CD4-positive, CD25-positive, alpha-beta regulatory T cell (primary cell): ENCODE results near the gene SULF2. TPM values are rescaled to one million over a fixed set of nuclear protein-coding genes. Genes with fewer than 3 reads are reported as not detected.

Experiments used
- ATAC-seq, 2 donors: fragments of 150-1000 bp; cut with Tn5 transposase; one replicate each; pipeline ENCODE4 v1.10.0; 2021; ENCODE audit warnings: low read depth in 2 of 2, moderate number of reproducible peaks in 2 of 2, moderate library complexity in 1 of 2
- DNase-seq, 3 donors: peaks; one replicate each; pipeline versions ENCODE4 v3.0.0 to v3.0.0-alpha.2; 2012 to 2022; ENCODE audit warnings: mixed read lengths in 1 of 3
- H3K27ac ChIP-seq: one replicate; pipeline ENCODE4 v1.7.0; 2013; ENCODE audit warnings: mild to moderate bottlenecking, low read length; ENCODE audit not compliant: insufficient read depth, poor library complexity, severe bottlenecking
- H3K27me3 ChIP-seq: one replicate; pipeline ENCODE4 v1.7.0; 2013; ENCODE audit warnings: low read length; ENCODE audit not compliant: control insufficient read depth, insufficient read depth
- H3K36me3 ChIP-seq: one replicate; pipeline ENCODE4 v1.7.0; 2013; ENCODE audit warnings: mild to moderate bottlenecking, low read length, moderate library complexity; ENCODE audit not compliant: control insufficient read depth, insufficient read depth
- H3K4me1 ChIP-seq: 2 replicates; pipeline ENCODE4 v1.7.0; 2013; ENCODE audit warnings: mild to moderate bottlenecking, low read length; ENCODE audit not compliant: insufficient read depth, control insufficient read depth, poor library complexity, severe bottlenecking
- H3K4me3 ChIP-seq: one replicate; pipeline ENCODE4 v1.7.0; 2013; ENCODE audit warnings: low read depth, mild to moderate bottlenecking, low read length, moderate library complexity
- H3K9me3 ChIP-seq, 2 experiments: 1 replicate in 1 of 2; 2 replicates in 1 of 2; pipeline ENCODE4 v1.7.0; 2013; ENCODE audit warnings: low read length in 2 of 2, mild to moderate bottlenecking in 1 of 2, moderate library complexity in 1 of 2; ENCODE audit not compliant: control insufficient read depth in 2 of 2
- H3K27ac Mint-ChIP-seq, 3 donors: one replicate each; pipeline ENCODE4 v1.8.0; 2020 to 2022; ENCODE audit warnings: mild to moderate bottlenecking in 3 of 3, mixed read lengths in 3 of 3, moderate library complexity in 2 of 3
- H3K27me3 Mint-ChIP-seq: one replicate; pipeline ENCODE4 v1.8.0; 2022; ENCODE audit warnings: mild to moderate bottlenecking, mixed read lengths
- H3K36me3 Mint-ChIP-seq: one replicate; pipeline ENCODE4 v1.8.0; 2020; ENCODE audit warnings: mixed read lengths
- H3K4me1 Mint-ChIP-seq, 4 donors: one replicate each; pipeline ENCODE4 v1.8.0; 2020 to 2022; ENCODE audit warnings: mixed read lengths in 4 of 4, mild to moderate bottlenecking in 1 of 4
- H3K4me3 Mint-ChIP-seq, 4 donors: one replicate each; pipeline ENCODE4 v1.8.0; 2020 to 2022; ENCODE audit warnings: mild to moderate bottlenecking in 4 of 4, mixed read lengths in 4 of 4, moderate library complexity in 3 of 4
- H3K9me3 Mint-ChIP-seq, 7 donors: one replicate each; pipeline ENCODE4 v1.8.0; 2020 to 2022; ENCODE audit warnings: mixed read lengths in 7 of 7, mild to moderate bottlenecking in 3 of 7, moderate library complexity in 2 of 7
- polyA plus RNA-seq, 4 donors: library from polyadenylated mRNA; unstranded; fragments of 300-500 nt; fragmentation: Illumina TruSeq; gene quantifications; one replicate each; pipeline ENCODE4 v1.2.3, GENCODE V29; 2021
- total RNA-seq: library from RNA; stranded (reverse); gene quantifications from one replicate; pipeline ENCODE4 v1.2.3, GENCODE V29; 2022

The SULF2 gene
- total and polyA plus RNA-seq, 5 donors from 2014 or later: 0.33 to 1.2 (median 0.74) TPM; not detected in 1

DNA sequence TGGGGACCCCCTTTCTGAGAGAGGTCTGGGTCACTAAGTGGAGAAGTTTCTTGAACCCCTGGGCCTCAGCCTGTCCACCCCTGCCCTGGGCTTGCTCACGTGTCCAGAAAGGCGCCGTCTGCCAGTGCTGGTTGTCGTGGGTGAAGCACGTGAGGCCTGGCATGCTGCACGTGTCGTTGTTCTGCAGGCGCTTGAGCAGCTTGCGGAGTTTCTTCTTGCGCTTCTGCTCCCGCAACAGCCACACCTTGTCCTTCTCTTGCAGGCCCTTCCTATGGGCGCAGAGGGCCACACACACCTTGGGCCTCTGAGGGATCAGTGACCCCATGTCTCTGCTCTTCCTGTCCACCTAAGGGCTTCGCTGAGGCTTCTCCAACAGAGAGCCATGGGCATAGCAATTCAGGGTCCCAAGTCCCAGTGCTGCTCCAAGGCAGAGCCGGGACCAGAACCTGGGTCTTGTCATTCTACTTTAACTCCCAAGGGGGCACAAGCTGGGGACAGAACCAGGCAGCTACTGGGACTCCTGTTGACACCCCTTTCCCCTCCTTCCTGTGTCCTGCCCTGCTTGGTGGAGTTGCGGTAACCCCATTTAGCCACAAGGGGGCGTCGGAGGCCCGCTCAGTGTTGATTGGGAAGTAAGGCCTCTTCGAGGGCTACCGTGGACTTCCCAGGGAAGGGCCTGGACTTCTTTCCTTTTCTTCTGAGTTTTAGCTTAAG, 121.8 kb downstream of the SULF2 start:
- H3K27me3 Mint-ChIP-seq: no peaks in the 10 kb centered on the region
- peaks cover 3% of the 10 kb centered on the region for H3K36me3 Mint-ChIP-seq
- peaks cover 0 to 6% (median 5%) of the 10 kb centered on the region in 4 donors for H3K4me1 Mint-ChIP-seq
- no peaks in the 10 kb centered on the region for H3K27me3 ChIP-seq
- H3K36me3 ChIP-seq: peaks cover 24% of the 10 kb centered on the region
- ATAC-seq (peak; percentile 72), DNase-seq (peak; percentile 57 to 77 (median 70))
- no peak overlapping the region for H3K4me3 ChIP-seq
- H3K27ac Mint-ChIP-seq: peak overlapping the region in 2 of 3 donors; percentile 4 to 69
- no peaks in the 10 kb centered on the region for H3K9me3 Mint-ChIP-seq
- no peaks in the 10 kb centered on the region for H3K9me3 ChIP-seq
- H3K27ac ChIP-seq: no peak overlapping the region
- no peak overlapping the region for H3K4me3 Mint-ChIP-seq
- H3K4me1 ChIP-seq: no peaks in the 10 kb centered on the region

DNA sequence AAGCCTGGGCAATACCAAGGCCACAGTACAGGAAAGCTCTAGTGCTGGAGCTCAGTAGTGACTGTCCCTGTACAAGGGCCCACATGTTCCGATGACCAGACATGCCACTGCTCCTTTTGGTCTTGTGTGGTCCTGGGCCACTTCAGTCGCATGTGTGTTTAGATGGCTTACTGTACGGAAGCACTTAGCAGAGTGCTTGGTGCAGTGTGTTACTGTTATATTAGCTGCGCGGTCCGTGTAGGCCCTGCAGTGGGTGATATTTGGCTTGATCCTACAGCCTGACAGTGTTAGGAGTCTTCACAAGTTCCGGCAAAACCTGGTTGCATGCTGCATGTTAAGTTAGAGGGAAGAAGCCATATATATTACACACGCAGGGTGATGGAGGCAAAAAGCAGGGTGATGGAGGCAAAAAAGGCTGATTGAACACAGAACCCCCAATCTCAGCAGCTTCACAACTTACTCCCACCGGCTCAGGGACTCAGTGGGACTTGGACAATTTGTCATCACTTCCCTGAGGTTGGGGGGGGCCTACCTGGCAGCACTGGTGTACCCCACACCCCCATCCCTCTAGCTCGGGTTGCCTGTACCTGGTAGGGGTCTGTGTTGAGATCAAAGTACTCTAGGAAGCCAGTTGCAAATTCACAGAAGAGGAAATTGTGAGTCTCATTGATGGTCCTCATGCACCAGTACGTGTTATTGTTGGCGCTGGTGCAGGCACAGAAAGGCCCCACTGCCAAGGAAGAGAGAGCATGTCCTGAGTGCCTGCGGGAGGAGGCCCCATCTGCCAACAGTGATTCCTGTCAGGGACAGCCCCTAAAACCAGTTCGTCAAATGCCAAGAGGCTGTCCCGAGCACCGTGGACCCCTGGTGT, 122.6 kb downstream of the SULF2 start:
- ATAC-seq (no peak), DNase-seq (no peak)
- H3K4me3 ChIP-seq: no peak overlapping the region
- no peaks in the 10 kb centered on the region for H3K4me1 ChIP-seq
- peaks cover 0 to 6% (median 5%) of the 10 kb centered on the region in 4 donors for H3K4me1 Mint-ChIP-seq
- H3K27me3 ChIP-seq: no peaks in the 10 kb centered on the region
- H3K27ac Mint-ChIP-seq: peak overlapping the region in 1 of 3 donors; percentile 12
- no peaks in the 10 kb centered on the region for H3K9me3 ChIP-seq
- H3K36me3 Mint-ChIP-seq: peaks cover 7% of the 10 kb centered on the region
- H3K9me3 Mint-ChIP-seq: no peaks in the 10 kb centered on the region
- no peak overlapping the region for H3K27ac ChIP-seq
- no peak overlapping the region for H3K4me3 Mint-ChIP-seq
- H3K36me3 ChIP-seq: peaks cover 31% of the 10 kb centered on the region
- no peaks in the 10 kb centered on the region for H3K27me3 Mint-ChIP-seq

DNA sequence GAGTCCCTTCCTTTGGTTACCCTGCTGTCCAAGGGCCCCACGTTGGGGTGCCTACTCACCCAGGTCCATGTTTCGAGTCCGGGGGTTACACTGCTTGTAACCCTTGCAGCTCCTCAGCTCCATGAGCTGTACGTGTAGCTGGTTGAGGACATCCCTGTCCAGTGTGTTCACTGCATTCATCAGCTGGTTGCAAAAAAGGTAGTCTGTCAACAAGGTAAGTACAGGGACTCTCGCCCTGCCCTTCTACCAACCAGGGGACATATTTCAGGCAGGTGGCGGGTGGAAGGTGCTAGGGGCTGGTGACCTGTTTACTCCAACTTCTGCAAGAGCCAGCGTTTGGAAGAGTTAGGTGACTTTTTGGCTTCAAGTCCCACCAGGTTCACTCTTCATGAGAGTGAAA, 123.6 kb downstream of the SULF2 start:
- peaks cover 0 to 6% (median 5%) of the 10 kb centered on the region in 4 donors for H3K4me1 Mint-ChIP-seq
- H3K4me1 ChIP-seq: no peaks in the 10 kb centered on the region
- H3K9me3 ChIP-seq: no peaks in the 10 kb centered on the region
- H3K36me3 Mint-ChIP-seq: peaks cover 7% of the 10 kb centered on the region
- no peaks in the 10 kb centered on the region for H3K9me3 Mint-ChIP-seq
- ATAC-seq: no peak
- no peak overlapping the region for H3K4me3 Mint-ChIP-seq
- no peaks in the 10 kb centered on the region for H3K27me3 ChIP-seq
- DNase-seq: no peak
- H3K27me3 Mint-ChIP-seq: no peaks in the 10 kb centered on the region
- peak overlapping the region in 1 of 3 donors; percentile 68 for H3K27ac Mint-ChIP-seq
- no peak overlapping the region for H3K27ac ChIP-seq
- peaks cover 37% of the 10 kb centered on the region for H3K36me3 ChIP-seq
- H3K4me3 ChIP-seq: no peak overlapping the region

DNA sequence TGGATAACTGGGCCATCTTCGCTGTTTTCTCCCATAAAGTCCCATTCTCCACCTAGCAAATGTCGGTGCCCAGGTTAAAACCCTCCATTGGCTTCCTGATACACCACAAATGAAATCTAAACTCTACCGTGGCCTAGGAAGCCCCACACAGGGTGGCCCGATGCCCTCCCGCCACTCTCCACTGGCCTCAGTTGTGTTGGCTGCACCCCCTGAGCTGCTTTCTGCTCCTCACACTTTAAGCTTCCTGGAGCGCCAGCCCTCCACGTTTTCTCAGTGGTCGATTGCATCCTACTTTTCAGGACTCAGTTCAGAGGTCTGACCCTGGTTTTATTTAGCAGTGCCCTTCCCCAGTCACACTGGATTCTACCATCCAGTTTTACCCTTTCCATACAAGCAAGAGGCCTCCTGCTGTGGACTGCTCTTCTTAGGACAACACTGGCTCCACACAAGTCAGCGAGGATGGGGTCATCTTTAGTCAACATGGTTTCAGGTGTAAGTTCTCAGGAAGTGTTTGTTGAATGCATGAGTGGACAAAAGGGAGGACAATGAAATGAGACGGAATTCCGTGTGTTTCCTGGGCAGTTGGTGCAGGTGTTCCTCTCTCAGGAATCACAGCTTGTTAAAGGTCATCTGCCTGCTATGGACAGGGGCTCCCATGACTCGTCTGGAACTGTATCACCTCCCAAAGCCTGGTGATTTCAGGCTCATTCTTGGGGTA, 124.1 kb downstream of the SULF2 start:
- ATAC-seq: no peak
- Histone ChIP-seq H3K4me1 (no peaks in the 10 kb centered on the region), H3K36me3 (peaks cover 43% of the 10 kb centered on the region), H3K4me3 (no peak overlapping the region), H3K27ac (no peak overlapping the region), H3K9me3 (no peaks in the 10 kb centered on the region), H3K27me3 (no peaks in the 10 kb centered on the region)
- DNase-seq: no peak
- Mint-ChIP-seq H3K4me3 (no peak overlapping the region), H3K27me3 (no peaks in the 10 kb centered on the region), H3K4me1 (peaks cover 0 to 6% (median 5%) of the 10 kb centered on the region in 4 donors), H3K27ac (peak overlapping the region in 2 of 3 donors; percentile 68 to 87), H3K36me3 (peaks cover 7% of the 10 kb centered on the region), H3K9me3 (no peaks in the 10 kb centered on the region)

DNA sequence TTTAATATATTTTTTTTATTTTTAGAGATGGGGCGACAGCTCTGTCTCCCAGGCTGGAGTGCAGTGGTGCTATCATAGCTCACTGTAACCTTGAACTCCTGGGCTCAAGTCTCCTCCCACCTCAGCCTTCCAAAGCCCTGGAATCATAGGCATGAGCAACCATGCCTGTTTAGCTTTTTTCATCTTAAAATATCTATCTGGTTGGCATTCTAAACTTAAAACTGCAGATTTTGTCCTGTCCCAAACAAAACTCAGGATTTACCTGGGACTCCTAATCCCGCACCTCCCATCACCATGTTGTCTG, 124.7 kb downstream of the SULF2 start:
- Mint-ChIP-seq H3K27me3 (no peaks in the 10 kb centered on the region), H3K4me3 (no peak overlapping the region), H3K27ac (peak overlapping the region in 2 of 3 donors; percentile 68 to 87), H3K4me1 (peaks cover 0 to 8% (median 5%) of the 10 kb centered on the region in 4 donors), H3K36me3 (peaks cover 7% of the 10 kb centered on the region), H3K9me3 (no peaks in the 10 kb centered on the region)
- Histone ChIP-seq H3K4me1 (no peaks in the 10 kb centered on the region), H3K4me3 (no peak overlapping the region), H3K36me3 (peaks cover 43% of the 10 kb centered on the region), H3K9me3 (no peaks in the 10 kb centered on the region), H3K27ac (no peak overlapping the region), H3K27me3 (no peaks in the 10 kb centered on the region)
- no peak for DNase-seq
- ATAC-seq: no peak

DNA sequence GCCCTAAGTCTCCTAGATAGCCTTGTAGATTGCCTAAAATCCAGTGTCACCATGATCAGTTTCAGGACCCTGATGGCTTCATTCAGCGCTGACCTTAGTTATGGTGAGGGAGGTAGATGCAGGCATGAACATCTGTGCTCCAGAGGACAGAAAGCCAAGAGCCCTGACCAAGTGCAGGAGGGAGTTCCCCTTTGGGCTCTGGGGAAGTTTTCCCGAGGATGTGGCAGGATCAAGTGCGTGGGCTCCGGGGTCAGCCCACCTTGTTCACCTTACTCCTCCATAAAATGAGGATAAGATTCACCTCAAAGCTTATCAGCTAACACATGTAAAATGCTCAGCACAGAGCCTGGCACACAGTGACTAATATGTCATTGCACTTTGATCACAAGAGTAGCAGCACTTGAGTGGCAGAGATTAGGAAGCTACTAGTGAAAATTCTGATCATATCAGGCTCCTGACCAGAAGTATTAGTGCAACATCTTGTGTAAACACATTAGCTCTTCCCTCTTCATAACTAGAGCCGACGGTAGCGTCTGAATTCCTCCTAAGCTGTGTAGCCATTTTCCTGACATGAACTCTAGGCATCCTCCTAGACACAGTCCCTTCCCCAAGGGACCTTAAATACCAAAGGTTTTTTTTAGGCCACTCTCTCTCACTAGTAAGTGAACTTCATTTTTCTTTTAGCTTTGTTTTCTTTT, 125.2 kb downstream of the SULF2 start:
- Mint-ChIP-seq H3K27me3 (no peaks in the 10 kb centered on the region), H3K27ac (peak overlapping the region in 2 of 3 donors; percentile 13 to 80)

DNA sequence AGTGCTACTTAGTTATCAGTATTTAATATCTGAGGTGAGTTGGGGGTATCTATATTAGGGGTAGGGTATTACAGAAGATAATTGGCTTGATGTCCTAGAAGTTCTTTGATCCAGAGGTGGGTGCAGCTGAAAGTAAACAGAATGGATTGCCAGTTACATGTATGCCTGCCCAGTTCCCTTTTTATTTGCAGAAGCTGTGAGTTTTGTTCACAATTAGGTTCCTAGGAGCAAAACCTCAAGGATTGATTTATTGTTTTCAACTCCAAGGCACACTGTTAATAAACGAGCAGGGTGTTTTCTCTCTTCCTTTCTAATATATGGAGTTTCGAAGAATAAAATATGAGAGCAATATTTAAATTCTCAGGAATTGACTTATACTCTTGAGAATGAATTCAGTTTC, 129.0 kb downstream of the SULF2 start:
- Histone ChIP-seq H3K4me3 (no peak overlapping the region), H3K27me3 (no peaks in the 10 kb centered on the region), H3K36me3 (peaks cover 77% of the 10 kb centered on the region), H3K9me3 (no peaks in the 10 kb centered on the region), H3K27ac (peak overlapping the region; percentile 2), H3K4me1 (no peaks in the 10 kb centered on the region)
- peaks cover 0 to 8% (median 0%) of the 10 kb centered on the region in 4 donors for H3K4me1 Mint-ChIP-seq
- peak overlapping the region in 1 of 3 donors; percentile 23 for H3K27ac Mint-ChIP-seq
- H3K36me3 Mint-ChIP-seq: peaks cover 28% of the 10 kb centered on the region
- no peaks in the 10 kb centered on the region for H3K27me3 Mint-ChIP-seq
- no peak overlapping the region for H3K4me3 Mint-ChIP-seq
- no peak for DNase-seq
- no peak for ATAC-seq
- no peaks in the 10 kb centered on the region for H3K9me3 Mint-ChIP-seq

More for the DNA sequence above, 125.2 kb downstream of the SULF2 start:
- Histone ChIP-seq H3K27me3 (no peaks in the 10 kb centered on the region), H3K9me3 (no peaks in the 10 kb centered on the region), H3K36me3 (peaks cover 48% of the 10 kb centered on the region), H3K27ac (no peak overlapping the region), H3K4me1 (no peaks in the 10 kb centered on the region), H3K4me3 (no peak overlapping the region)
- ATAC-seq (no peak), DNase-seq (no peak)
- Mint-ChIP-seq H3K4me1 (peaks cover 0 to 8% (median 5%) of the 10 kb centered on the region in 4 donors), H3K36me3 (peaks cover 12% of the 10 kb centered on the region), H3K9me3 (no peaks in the 10 kb centered on the region), H3K4me3 (no peak overlapping the region)
